GM18861 (cell line): ENCODE measurements around the gene CEP135.
"Not testable (repeated sequence)": the region's sequence is repeated elsewhere in the genome, so short reads cannot be mapped to it uniquely, and the experiment has no call there.

Source experiments
- ATAC-seq: cut with Tn5 transposase; IDR thresholded peaks from one replicate; pipeline ENCODE4 v1.9.1; 2021; ENCODE audit not compliant: unreplicated experiment

CEP135 gene, protein sequence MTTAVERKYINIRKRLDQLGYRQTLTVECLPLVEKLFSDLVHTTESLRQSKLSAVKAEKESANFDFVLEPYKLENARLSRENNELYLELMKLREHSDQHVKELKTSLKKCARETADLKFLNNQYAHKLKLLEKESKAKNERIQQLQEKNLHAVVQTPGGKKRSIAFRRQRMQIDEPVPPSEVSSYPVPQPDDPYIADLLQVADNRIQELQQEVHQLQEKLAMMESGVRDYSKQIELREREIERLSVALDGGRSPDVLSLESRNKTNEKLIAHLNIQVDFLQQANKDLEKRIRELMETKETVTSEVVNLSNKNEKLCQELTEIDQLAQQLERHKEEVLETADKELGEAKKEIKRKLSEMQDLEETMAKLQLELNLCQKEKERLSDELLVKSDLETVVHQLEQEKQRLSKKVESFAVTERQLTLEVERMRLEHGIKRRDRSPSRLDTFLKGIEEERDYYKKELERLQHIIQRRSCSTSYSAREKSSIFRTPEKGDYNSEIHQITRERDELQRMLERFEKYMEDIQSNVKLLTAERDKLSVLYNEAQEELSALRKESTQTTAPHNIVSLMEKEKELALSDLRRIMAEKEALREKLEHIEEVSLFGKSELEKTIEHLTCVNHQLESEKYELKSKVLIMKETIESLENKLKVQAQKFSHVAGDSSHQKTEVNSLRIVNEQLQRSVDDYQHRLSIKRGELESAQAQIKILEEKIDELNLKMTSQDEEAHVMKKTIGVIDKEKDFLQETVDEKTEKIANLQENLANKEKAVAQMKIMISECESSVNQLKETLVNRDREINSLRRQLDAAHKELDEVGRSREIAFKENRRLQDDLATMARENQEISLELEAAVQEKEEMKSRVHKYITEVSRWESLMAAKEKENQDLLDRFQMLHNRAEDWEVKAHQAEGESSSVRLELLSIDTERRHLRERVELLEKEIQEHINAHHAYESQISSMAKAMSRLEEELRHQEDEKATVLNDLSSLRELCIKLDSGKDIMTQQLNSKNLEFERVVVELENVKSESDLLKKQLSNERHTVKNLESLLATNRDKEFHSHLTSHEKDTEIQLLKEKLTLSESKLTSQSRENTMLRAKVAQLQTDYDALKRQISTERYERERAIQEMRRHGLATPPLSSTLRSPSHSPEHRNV

DNA sequence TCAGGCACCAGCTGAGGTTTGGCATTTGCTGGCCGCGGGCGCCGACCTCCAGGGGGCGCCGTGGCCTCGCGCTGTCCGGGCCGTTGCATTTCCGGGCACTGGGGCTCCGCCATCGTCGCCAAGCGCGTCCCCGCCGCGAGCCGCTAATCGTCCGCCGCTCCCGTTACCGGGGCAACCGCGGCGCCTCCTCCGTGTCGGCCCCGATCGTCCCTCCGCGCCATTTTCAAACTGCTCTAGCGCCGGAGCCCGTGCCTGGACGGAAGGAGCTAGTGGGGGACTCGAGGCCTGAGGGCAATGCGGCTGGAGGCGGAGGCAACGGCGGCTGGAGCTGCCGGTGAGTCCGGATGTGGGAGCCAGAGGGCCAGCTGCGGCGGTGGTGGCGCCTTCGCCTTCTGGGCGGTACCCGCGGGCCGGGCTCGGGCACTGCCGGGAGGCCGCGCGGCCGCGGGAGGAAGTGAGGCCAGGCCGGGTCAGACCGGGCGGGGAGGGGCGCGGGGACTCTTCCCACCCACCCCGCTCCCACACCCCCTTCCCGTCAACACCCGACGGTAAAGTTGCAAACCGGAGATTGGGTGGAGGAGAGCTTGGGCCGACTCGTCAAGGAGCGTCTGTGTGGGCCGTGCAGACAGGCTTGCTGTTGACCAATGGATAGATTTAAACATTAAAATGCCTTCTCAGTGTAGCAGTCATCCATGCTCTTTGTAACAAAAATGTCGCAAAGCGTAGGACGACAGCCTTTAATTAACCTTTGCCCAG is at the start of gene CEP135:
Gene CEP135, plus strand, starts transcription at position 220 of the 756 bp plus-strand sequence. CDS start 3,186 bp downstream, outside the sequence.
- peak; percentile 72 for ATAC-seq

DNA sequence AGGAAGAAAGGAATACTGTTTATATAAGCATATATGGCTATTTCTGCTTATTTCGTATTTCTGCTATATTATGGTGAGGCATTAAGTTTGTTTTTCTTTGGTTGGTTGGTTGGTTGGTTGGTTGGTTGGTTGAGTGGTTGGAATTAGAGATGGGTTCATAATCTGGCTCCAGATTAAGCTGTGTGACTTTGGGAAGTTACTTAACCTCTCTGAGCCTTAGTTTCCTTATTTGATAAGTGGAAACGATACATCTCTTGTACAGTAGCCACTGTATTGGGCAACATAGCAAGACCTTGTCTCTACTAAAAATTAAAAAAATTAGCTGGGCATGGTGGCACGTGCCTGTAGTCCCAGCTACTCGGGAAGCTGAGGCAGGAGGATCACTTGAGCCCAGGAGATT is 46.1 kb upstream of the CEP135 start:
- ATAC-seq, result no peak

DNA sequence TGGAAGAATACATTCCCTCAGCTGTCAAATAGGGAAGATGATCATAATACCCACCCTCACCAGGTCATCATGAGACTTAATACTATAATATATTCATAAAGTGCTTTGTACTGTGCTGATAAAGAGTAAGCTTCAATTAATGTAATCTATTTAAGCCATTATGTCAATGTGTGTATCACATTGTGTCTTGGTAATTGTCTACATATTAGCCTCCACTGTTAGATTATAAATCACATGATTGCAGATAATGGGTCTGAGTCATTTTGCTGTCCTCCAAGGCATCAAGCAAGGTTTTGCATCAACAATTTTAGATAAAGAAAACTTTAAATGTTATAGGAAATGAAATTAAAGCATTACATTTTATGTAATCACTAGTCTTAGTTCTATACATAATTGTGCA is 45.2 kb upstream of the CEP135 start:
- ATAC-seq, result no peak

DNA sequence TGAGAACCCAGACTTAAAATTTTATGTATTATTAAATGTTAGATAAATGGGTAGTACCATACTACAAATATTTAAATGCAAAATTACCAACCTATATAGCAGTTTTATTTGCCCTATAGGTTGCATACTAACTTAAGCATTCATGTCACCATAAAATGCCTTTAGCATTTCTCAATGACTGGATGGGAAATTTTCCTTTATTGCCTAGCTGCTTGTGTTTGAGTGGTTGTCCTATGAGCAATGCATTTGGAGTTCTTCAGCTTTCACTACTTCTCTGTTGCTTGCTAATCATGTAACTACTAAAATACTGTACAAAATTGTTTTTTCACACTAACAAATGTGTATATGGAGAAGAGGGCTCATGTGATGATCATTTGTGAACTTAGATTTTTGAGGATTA is 44.2 kb upstream of the CEP135 start:
- ATAC-seq, result no peak

DNA sequence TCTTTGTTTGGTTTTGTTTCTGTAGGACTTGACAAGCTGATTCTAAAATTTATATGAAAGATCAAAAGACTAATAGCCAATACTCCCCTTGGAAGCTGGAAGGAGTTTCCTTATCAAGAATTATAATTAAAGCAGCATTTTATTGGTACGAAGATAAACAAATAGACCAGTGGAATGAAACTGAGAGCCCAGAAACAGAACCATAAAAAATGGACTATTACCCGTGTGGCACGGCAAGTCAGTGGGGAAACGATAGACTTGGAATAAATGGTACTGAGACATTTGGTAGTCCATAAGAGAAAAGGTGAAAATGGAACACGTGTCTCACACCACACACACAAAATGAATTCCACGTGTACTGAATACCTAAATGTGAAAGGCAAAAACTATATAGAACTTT is 42.4 kb upstream of the CEP135 start:
- no peak for ATAC-seq

DNA sequence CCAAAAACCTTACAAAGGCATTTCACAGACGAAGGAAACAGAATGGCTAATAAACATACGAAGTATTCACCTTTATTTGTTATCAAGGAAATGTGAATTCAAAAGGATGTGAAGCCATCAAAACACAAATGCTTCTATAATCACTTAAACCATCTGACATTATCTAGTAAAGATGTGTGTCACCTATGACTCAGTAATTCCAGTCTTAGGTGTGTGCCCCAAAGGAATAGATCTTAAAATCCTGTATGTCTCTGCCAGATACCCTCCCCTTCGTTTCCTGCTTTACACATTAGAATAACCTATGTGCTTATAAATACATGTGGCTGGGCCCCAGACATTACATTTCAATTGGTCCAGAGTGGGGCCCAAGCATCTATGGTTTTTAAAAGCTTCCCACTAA is 41.8 kb upstream of the CEP135 start:
- ATAC-seq, result no peak

DNA sequence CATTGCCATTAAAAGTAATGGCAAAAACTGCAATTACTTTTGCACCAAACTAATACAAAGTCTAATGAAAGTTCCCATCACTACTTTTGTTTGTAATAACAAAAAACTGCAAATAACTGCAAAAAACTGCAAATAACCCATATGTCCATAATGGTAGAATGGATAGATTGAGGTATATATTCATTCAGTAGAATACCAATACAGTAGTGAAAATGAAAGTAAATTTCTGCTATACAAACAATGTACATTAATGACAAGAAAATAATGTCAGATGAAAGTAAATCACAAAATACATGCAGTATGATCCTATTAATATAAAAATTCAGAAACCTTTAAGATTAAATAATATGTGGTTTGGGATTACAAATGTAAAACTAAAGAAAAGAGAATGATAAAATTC is 41.3 kb upstream of the CEP135 start:
- no peak for ATAC-seq

DNA sequence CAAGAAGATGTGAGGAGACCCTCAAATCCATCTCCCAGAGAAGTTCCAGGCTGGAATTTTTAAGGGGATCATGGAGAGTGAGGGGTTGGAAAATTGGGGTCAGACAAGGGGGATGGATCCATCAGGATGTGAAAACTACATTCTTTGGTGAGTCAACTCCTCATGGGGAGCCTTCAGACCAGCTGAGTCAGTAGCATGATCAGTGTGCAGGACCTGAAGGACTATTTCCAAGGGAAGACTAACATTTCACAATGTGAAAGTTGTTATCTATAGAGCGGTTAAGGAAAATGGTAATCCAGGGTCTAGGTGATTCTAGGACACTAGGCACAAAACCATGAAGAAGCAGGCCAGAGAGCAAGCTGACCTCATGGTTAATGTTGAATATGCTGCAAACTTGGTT is 38.6 kb upstream of the CEP135 start:
- no peak for ATAC-seq

DNA sequence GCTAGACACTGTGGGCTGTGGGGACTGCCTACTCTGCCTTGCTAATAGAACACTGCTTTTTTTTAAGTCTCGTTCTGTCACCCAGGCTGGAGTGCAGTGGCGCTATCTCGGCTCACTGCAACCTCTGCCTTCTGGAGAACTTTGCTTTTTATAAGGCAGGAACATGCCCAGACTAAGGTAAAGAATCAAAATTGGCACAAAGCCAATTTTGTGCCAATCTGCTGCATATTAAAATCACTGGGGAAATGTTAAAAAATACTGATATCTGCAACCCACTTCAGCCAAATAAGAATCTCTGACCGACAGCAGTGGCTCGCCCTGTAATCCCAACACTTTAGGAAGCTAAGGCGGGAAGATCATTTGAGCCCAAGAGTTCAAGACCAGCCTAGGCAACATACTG is 36.5 kb upstream of the CEP135 start:
- no peak for ATAC-seq

DNA sequence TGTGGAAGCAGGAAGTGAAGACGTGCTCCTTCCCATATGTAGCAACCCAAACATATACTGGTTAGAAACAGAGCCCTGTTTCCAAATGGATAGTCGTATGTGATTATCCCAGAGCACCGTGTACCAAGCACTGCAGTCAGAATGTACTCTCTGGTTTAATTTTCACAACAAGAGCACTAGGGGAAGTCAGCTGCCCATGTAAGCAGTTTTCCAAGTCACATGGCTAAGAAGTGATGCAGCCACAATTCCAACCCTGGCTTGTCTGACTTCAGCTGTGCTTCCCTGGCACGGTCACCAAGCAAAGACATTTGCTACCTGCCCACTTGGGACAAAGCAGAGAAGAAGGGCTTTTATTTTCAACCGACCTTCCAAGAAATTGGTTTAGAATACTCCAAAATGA is 28.2 kb upstream of the CEP135 start:
- no peak for ATAC-seq

DNA sequence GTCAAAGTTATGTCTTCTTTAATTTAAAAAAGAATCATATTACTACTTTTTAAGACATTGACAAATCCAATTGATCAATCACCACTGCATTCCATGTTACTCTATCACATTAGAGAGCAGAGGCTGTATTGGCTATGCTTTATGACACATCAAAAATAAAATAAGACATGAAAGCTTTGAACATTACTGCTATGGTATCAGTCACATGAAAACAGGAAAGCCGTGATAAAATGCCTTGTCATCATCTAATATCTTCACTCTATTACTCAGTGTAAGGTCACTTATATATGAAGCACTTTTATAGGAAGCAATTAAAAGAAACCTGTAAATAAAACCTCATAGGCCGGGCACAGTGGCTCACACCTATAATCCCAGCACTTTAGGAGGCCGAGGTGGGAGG is 27.7 kb upstream of the CEP135 start:
- ATAC-seq, result no peak

DNA sequence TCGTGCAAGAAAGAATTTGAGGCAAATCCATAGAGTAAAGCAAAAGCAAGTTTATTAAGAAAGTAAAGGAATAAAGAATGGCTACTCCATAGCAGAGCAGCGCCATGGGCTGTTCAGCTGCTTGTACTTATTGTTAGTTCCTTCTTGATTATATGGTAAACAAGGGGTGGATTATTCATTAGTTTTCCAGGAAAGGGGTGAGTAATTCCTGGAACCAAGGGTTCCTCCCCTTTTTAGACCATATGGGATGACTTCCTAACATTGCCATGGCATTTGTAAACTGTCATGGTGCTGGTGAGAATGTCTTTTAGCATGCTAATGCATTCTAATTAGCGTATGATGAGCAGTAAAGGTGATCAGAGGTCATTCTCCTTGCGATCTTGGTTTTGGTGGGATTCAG is 23.5 kb upstream of the CEP135 start:
- ATAC-seq, result no peak

DNA sequence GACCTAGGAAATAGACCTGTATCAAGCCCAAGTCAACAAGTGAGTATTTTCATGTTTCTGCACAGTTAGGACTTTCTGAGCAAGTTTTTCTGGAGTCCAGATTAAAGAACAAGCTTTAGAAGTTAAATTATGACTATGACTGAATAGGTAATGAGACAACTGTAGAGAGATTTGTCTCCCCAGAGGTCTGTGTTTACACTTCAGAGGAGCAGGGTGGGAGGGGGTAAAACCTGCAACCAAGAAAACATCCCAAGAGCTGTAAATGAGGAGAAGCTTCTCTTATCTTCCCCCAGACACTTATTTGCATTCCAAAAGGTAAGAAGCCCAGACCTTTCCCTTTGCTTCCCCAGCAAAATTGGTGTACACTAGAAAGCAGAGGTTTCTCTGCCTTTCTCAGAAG is 22.1 kb upstream of the CEP135 start:
- peak; percentile 49 for ATAC-seq

DNA sequence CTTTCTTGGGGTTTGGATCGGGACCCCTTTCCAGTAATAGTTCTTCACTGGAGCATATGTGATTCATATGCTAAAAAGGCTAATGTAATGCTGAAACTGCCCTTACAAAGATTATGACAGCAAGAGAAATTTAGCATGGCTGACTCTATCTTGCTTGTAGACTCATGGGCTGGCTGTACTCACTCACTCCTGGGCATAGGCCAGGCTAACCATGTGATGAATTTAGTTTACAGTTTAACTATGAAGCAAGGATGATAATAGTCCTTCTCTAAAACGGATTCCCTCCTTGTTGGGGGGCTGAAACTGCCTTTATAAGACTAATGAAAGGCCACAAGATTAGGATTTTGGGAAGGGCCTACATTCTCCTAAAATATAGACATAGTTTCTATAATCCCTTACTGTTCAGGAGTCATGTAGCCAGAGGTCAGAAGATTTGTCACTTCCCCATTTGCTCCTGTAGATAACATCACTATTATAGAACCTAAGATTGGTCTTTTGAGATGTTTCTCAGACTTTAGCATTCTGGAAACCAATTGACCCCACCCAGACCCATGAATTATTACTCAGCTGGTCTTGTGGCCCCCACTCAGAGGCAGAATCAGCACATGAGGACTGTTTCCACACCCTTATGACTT is 20.8 kb upstream of the CEP135 start:
- no peak for ATAC-seq

DNA sequence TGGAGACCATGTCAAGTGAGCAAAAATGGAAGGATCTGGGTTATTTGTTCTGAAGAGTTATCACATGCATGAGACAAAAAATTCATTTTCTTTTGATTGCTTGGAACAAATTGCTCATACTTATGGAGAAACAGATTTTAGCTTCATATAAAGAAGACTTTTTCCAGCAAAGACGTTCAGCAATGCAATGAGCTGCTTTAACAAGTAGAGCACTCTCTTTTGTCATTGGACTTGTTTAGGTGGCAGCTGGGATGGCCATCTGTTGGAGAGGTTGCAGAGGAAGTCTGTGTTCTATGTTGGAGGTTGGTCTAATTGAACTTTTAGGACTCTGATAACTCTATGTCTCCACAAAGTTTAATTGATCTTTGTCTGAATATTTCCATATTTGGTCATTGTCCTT is 19.9 kb upstream of the CEP135 start:
- ATAC-seq, result no peak

DNA sequence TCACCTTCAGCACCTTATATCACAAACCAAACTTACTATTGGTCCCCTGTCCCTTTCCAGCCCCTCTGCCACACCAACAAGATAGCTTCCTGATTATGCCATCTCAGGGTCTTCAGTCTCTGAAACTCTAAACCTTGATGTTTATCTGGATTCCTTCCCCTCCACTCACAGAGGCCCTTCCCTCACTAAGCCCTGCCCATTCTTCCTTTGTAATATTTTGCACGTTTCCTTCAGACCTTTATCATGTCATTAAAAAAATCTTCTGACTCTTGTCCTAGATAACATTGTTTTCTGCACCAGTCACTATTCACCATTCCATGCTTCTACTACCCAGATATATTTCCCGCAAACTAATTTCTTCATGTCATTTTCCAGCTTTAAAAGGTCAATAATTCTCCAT is 17.7 kb upstream of the CEP135 start:
- ATAC-seq, result no peak

DNA sequence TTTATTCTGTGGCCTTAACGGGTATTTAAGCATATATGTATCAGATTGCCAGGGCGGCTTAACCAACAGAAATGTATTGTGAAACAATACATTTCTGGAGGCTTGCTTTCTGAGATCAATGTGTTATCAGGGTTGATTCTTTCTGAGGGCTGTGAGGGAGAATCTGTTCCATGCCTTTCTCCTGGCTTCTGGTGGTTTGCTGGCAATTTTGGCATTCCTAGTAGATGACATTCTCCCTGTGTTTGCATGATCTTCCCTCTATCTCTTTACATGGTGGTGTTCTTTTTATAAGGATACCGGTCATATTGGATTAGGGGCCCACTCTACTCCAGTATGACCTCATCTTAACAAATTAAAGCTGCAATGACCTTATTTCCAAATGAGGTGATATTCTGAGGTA is 16.9 kb upstream of the CEP135 start:
- ATAC-seq, result no peak

DNA sequence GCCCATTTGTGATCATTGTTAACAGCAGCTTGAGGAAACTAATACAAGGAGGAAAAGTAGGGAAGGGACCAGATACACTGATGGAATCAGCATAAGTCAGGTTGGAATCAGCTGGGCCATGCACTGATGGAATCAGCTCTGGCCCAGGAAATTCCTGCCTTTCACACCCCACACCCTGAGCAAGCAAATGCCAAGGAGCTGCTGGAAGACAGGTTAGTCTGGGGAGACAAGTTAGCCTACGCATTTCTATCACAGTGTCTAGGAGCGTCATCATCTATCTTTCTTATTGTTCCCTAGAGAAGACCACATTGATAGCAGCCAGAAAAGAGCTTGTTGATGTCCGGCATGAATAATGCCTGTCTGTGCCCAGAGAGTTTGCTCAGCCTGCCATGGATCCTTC is 16.2 kb upstream of the CEP135 start:
- ATAC-seq, result no peak

DNA sequence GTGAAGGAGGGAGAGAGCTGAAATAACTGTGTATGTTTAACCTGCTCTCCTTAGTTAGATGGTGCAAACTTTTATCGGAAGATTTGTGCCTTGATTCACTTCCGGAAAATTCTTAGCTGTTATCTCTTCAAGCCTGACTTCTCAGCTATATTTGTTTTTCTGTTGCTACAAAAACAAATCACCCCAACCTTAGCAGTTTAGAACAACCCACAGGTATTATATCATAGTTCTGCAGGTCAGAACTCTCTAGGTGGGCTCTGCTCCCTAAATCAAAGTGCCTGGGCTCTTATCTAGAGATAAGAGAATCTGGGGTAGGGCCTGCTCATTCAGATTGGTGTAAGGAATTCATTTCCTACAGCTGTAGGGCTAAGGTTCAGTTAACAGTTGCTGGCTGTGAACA is 15.1 kb upstream of the CEP135 start:
- ATAC-seq, result no peak

DNA sequence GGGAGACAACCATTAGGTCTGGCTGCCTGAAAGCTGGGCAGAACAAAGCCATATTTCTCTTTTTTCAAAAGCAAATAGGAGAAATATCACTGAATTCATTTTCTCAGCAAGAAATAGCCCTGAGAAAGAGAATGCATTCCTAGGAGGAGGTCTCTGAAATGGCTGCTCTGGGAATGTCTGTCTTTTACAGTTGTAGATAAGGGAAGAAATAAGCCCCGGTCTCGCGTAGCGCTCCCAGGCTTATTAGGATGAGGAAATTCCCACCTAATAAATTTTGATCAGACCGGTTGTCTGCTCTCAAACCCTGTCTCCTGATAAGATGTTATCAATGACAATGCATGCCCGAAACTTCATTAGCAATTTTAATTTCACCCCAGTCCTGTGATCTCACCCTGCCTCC is 12.8 kb upstream of the CEP135 start:
- not testable (repeated sequence) for ATAC-seq

DNA sequence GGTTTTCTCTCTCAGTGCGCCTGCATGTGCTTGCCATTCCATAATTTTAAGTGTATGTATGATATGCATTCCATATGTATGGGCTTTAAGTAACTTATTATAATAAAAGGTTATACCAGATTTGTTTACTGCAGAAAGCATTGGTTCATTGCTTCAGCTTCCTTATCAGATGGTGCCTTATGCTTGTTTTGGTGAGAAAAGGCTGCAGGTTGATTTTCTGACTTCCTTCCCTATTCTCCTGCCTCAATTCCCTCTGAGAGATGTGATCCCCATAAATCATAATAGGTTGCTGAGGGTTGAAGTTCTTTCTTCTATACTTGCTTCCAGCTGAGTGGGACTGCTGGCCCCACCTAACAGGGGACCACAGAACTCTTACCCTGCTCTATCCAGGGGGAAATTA is 10.3 kb upstream of the CEP135 start:
- no peak for ATAC-seq
